ENCODE results near the gene PYGB.

The PYGB gene

GRCh38 chr20:25338112-25339023 is 90.5 kb downstream of the PYGB start:
- DNase-seq, result no peak

- DNase-seq, result no peak
These were observed 91.7 kb downstream of the PYGB start for GRCh38 chr20:25339608-25340007.

GRCh38 chr20:25340380-25340779 is 92.5 kb downstream of the PYGB start:
- DNase-seq, result no peak

- DNase-seq, result no peak
These were observed 94.1 kb downstream of the PYGB start for GRCh38 chr20:25341716-25342680.

- DNase-seq, result no peak
These were observed 96.7 kb downstream of the PYGB start for GRCh38 chr20:25344634-25345033.

GRCh38 chr20:25345721-25346120 is 97.8 kb downstream of the PYGB start:
- no peak for DNase-seq

GRCh38 chr20:25346349-25346748 is 98.5 kb downstream of the PYGB start:
- DNase-seq, result no peak

Measured in suppressor macrophage (primary cell).